ENCODE measurements around the gene RALY.
A peak's percentile ranks its signal among the peaks of the same experiment; 100 is the strongest.

The RALY gene

DNA sequence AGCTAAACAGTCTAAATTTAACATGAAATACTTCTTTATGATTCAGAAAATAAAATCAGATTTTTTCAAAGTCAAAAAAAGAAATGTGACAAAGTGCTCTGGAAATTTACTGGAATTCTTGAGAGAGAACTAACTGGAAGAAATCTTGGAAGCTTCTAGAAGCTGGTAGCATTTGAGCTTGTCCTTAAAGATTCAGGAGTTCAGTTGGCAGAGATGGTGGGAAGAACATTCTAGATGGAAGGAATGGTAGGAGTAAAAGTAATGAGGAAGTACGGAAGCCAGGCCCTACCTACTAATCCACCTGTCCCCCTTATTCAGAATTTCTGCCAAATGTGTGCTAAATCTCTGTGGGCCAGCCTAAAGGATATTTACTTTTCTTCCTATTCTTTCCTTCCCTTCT is 21.2 kb downstream of the RALY start:
- Histone ChIP-seq H3K36me3 (ENCODE audit: insufficient read depth) (no peaks in the 10 kb centered on the region), H3K27ac (peak overlapping the region; percentile 40; the same call in 1 of the 2 replicates), H4K20me1 (ENCODE audit: insufficient read depth) (peaks cover 61% of the 10 kb centered on the region), H3K79me2 (ENCODE audit: insufficient read depth, low read depth) (peaks cover 100% of the 10 kb centered on the region), H3K4me1 (ENCODE audit: low read depth, poor library complexity, severe bottlenecking) (peaks cover 98% of the 10 kb centered on the region), H3K4me3 (IDR thresholded peaks at IDR 0.05; ENCODE audit: insufficient read depth, low read depth, low read length) (no peak overlapping the region), H3K9ac (no peak overlapping the region), H2AFZ (ENCODE audit: low read depth) (no peak overlapping the region), H3K4me2 (peak overlapping the region; percentile 62; the same call in 1 of the 2 replicates), H3K27me3 (ENCODE audit: insufficient read depth, low read depth) (no peaks in the 10 kb centered on the region)
- TF ChIP-seq, protein P1, sequence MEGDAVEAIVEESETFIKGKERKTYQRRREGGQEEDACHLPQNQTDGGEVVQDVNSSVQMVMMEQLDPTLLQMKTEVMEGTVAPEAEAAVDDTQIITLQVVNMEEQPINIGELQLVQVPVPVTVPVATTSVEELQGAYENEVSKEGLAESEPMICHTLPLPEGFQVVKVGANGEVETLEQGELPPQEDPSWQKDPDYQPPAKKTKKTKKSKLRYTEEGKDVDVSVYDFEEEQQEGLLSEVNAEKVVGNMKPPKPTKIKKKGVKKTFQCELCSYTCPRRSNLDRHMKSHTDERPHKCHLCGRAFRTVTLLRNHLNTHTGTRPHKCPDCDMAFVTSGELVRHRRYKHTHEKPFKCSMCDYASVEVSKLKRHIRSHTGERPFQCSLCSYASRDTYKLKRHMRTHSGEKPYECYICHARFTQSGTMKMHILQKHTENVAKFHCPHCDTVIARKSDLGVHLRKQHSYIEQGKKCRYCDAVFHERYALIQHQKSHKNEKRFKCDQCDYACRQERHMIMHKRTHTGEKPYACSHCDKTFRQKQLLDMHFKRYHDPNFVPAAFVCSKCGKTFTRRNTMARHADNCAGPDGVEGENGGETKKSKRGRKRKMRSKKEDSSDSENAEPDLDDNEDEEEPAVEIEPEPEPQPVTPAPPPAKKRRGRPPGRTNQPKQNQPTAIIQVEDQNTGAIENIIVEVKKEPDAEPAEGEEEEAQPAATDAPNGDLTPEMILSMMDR (conservative IDR thresholded peaks at IDR 0.05; ENCODE audit: low read depth, low read length): no peak

DNA sequence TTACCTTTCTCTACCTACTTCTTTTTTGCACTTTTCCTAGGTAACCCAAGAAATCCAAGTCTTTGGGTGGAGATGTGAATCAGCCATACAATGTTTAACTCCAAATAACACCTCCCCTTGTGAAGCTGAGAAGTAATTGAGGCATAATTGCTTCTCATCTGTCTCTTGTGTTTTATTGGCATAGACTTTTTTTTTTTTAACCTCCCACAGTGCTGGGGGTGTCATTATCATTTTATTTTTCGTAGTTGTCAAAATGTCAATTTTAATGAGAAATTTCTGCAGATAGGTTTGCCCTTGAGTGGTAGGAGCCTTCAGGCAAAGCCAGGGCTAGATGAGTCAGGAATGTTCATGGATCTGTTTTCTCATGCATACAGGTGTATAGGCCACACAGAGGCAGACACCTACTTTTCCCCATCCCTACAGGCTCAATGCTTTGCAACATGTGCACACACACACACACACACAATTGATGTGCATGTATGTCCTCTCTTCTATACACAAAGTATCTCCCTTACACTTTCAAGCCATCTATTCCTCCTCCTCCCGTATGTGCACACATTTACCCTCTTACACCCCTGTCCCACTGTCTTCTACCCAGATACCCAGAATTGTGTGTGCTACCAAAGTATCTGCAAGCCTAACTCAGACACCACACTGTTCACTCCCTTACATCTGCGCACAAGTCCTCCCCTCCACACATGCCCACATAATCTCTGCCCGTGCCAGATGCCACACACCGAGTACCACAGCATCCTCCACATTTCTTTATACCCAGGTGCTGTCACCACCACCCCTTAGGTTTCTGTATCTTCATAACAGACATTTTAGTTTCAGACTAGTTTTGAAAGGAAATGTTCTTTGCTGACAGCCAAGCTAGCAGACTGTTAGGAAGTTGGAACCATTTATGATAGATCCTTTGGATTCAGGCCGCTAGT is 22.0 kb downstream of the RALY start:
- Histone ChIP-seq H3K79me2 (ENCODE audit: insufficient read depth, low read depth) (peaks cover 100% of the 10 kb centered on the region), H2AFZ (ENCODE audit: low read depth) (no peak overlapping the region), H3K27ac (peak overlapping the region; percentile 40), H3K4me1 (ENCODE audit: low read depth, poor library complexity, severe bottlenecking) (peaks cover 98% of the 10 kb centered on the region), H3K4me3 (IDR thresholded peaks at IDR 0.05; ENCODE audit: insufficient read depth, low read depth, low read length) (no peak overlapping the region), H3K9ac (no peak overlapping the region), H3K4me2 (peak overlapping the region; percentile 62), H3K36me3 (ENCODE audit: insufficient read depth) (no peaks in the 10 kb centered on the region), H3K27me3 (ENCODE audit: insufficient read depth, low read depth) (no peaks in the 10 kb centered on the region), H4K20me1 (ENCODE audit: insufficient read depth) (peaks cover 57% of the 10 kb centered on the region)
- TF ChIP-seq, protein P1 (conservative IDR thresholded peaks at IDR 0.05; ENCODE audit: low read depth, low read length): no peak

DNA sequence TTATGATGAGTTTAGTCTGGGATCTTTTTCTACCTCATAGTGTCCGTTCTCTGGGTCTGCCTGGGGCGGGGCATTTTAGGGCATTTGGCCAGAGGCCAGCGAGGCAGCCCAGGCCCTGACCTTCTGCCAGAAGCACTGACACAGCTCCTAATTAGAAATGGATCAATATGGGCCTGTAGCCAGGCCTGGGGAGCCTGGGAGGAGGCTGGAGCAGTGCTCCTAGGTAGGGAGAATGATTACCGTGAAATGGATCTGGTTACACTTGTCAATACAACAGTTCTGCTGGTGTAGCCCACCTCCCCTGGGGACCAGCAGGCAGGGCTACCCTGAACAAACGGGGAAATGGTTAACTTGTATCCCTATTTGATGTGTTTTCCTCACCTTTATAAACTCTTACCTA is 23.0 kb downstream of the RALY start:
- peak overlapping the region; percentile 40; the same call in 1 of the 2 replicates for H3K27ac ChIP-seq
- H3K4me3 ChIP-seq (IDR thresholded peaks at IDR 0.05; ENCODE audit: insufficient read depth, low read depth, low read length): no peak overlapping the region
- H3K79me2 ChIP-seq (ENCODE audit: insufficient read depth, low read depth): peaks cover 99% of the 10 kb centered on the region

DNA sequence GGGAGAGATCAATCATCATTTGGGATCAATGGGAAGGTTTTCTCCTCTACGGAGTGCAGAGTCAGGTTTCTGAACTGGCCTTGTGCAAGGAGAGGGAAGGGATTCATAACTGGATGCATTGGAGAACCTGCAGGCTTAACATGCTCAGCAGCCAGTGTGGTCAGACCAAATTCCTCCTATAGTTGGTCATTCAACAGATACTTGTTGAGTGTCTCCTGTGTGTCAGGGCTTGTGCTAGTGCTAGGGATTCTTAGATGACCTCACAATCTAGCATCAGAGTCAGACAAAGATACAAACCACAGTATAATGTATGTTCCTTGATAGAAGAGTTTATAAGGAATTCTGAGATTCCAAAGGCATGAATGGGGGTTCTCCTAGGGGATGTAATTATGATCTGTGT is 23.9 kb downstream of the RALY start:
- no peak overlapping the region for H3K4me3 ChIP-seq (IDR thresholded peaks at IDR 0.05; ENCODE audit: insufficient read depth, low read depth, low read length)
- H2AFZ ChIP-seq (ENCODE audit: low read depth): no peak overlapping the region
- H4K20me1 ChIP-seq (ENCODE audit: insufficient read depth): peaks cover 42% of the 10 kb centered on the region
- peak overlapping the region; percentile 62 for H3K4me2 ChIP-seq
- H3K9ac ChIP-seq: no peak overlapping the region; the same call in 1 of the 2 replicates
- TF ChIP-seq, protein P1 (conservative IDR thresholded peaks at IDR 0.05; ENCODE audit: low read depth, low read length): no peak
- H3K79me2 ChIP-seq (ENCODE audit: insufficient read depth, low read depth): peaks cover 98% of the 10 kb centered on the region
- peak overlapping the region; percentile 40 for H3K27ac ChIP-seq
- peaks cover 98% of the 10 kb centered on the region for H3K4me1 ChIP-seq (ENCODE audit: low read depth, poor library complexity, severe bottlenecking)
- no peaks in the 10 kb centered on the region for H3K36me3 ChIP-seq (ENCODE audit: insufficient read depth)
- no peaks in the 10 kb centered on the region for H3K27me3 ChIP-seq (ENCODE audit: insufficient read depth, low read depth)

More for the DNA sequence above, 23.0 kb downstream of the RALY start:
- Histone ChIP-seq H3K4me2 (peak overlapping the region; percentile 62), H4K20me1 (ENCODE audit: insufficient read depth) (peaks cover 46% of the 10 kb centered on the region), H3K9ac (no peak overlapping the region), H3K27me3 (ENCODE audit: insufficient read depth, low read depth) (no peaks in the 10 kb centered on the region), H3K36me3 (ENCODE audit: insufficient read depth) (no peaks in the 10 kb centered on the region), H3K4me1 (ENCODE audit: low read depth, poor library complexity, severe bottlenecking) (peaks cover 98% of the 10 kb centered on the region), H2AFZ (ENCODE audit: low read depth) (no peak overlapping the region)
- TF ChIP-seq, protein P1 (conservative IDR thresholded peaks at IDR 0.05; ENCODE audit: low read depth, low read length): no peak

Data from KMS-11 (cell line).